HepG2 (cell line): ENCODE measurements around the gene MTG1. TPM values are rescaled to one million over a fixed set of nuclear protein-coding genes. Genes with fewer than 3 reads are reported as not detected.

Experiments used
- ATAC-seq: fragments of 200-7000 bp; cut with Tn5 transposase; 3 replicates; pipeline ENCODE4 v1.9.1; 2020; ENCODE audit warnings: mild to moderate bottlenecking, moderate library complexity
- BruUV-seq: library from RNA; stranded (reverse); fragments of 400-500 nt; replicated peaks from 2 replicates; lab custom pipeline; 2021; lab: Mats Ljungman, UMichigan
- CTCF ChIA-PET: fragments of 300-600 bp; formaldehyde crosslinking; extraction: SDS; loops from one replicate; lab custom pipeline; 2021; ENCODE audit warnings: low total read pairs, inconsistent platforms, low intra/inter-chr PET ratio; lab: Yijun Ruan, JAX
- POLR2A ChIA-PET: fragments of 350-600 bp; sonication (Branson Sonifier 250); formaldehyde crosslinking; loops from one replicate; lab custom pipeline; 2020; ENCODE audit warnings: antibody characterized with exemption, inconsistent platforms; lab: Yijun Ruan, JAX
- DNase-seq: peaks from one replicate; pipeline ENCODE4 v3.0.0-alpha.2; 2015; ENCODE audit warnings: low spot score
- FAIRE-seq: peaks from 3 replicates; lab custom pipeline; 2011; peaks lifted over from hg19 to GRCh38; lab: Jason Lieb, UNC
- H2AFZ ChIP-seq: one replicate; pipeline ENCODE4 v1.6.1; 2011; ENCODE audit warnings: low read length, inconsistent platforms
- H3K27ac ChIP-seq: fragments of 300-600 bp; 3 replicates; pipeline ENCODE4 v1.8.0; 2011; ENCODE audit warnings: mixed run types, mild to moderate bottlenecking, mixed read lengths, low read length, inconsistent platforms; ENCODE audit not compliant: insufficient read depth; ENCODE audit errors: extremely low read length
- H3K27me3 ChIP-seq, 2 experiments: fragments of 200-600 bp in 1 of 2; 2 replicates in 1 of 2; 3 replicates in 1 of 2; pipeline versions ENCODE4 v1.6.0 to v1.8.0; 2011; ENCODE audit warnings: low read length in 2 of 2, mild to moderate bottlenecking in 2 of 2, moderate library complexity in 2 of 2, inconsistent platforms in 1 of 2; ENCODE audit not compliant: insufficient read depth in 2 of 2, control insufficient read depth in 1 of 2
- H3K36me3 ChIP-seq, 2 experiments: fragments of 200-600 bp in 1 of 2; replicated peaks in 1 of 2; 2 replicates in 1 of 2; 3 replicates in 1 of 2; pipeline versions ENCODE4 v1.5.1 to v1.8.0; 2011; ENCODE audit warnings: low read length in 2 of 2, inconsistent platforms in 1 of 2; ENCODE audit not compliant: insufficient read depth in 2 of 2, control insufficient read depth in 1 of 2
- H3K4me1 ChIP-seq: 2 replicates; pipeline ENCODE4 v1.5.1; 2012; ENCODE audit warnings: low read length, inconsistent platforms; ENCODE audit not compliant: insufficient read depth
- H3K4me2 ChIP-seq: 2 replicates; pipeline ENCODE4 v1.6.0; 2011; ENCODE audit warnings: low read depth, low read length, inconsistent platforms
- H3K4me3 ChIP-seq, 3 experiments: fragments of 200-600 bp in 1 of 3; sonication (generic), shearing (Covaris generic) in 1 of 3; replicated peaks in 1 of 3; 2 replicates each; pipeline ENCODE4 v1.5.1; 2011 to 2016; ENCODE audit warnings: low read length in 3 of 3, inconsistent platforms in 2 of 3, low read depth in 2 of 3, mild to moderate bottlenecking in 2 of 3, control low read depth in 1 of 3, mixed read lengths in 1 of 3; ENCODE audit not compliant: insufficient read depth in 1 of 3
- H3K79me2 ChIP-seq: one replicate; pipeline ENCODE4 v1.6.1; 2011; ENCODE audit warnings: low read length, inconsistent platforms; ENCODE audit not compliant: insufficient read depth
- H3K9ac ChIP-seq: 2 replicates; pipeline ENCODE4 v1.6.0; 2011; ENCODE audit warnings: mild to moderate bottlenecking, low read depth, low read length, inconsistent platforms; ENCODE audit not compliant: insufficient read depth
- H3K9me3 ChIP-seq: 2 replicates; pipeline ENCODE4 v1.5.1; 2012; ENCODE audit warnings: mild to moderate bottlenecking, low read length
- H4K20me1 ChIP-seq: 2 replicates; pipeline ENCODE4 v1.6.0; 2011; ENCODE audit warnings: inconsistent platforms, mild to moderate bottlenecking, low read length, moderate library complexity; ENCODE audit not compliant: insufficient read depth
- AGO2 ChIP-seq: fragments of 200-400 bp; formaldehyde crosslinking; optimal IDR thresholded peaks from 2 replicates; pipeline ENCODE3; 2017; ENCODE audit warnings: mild to moderate bottlenecking, low read depth, low read length, moderate library complexity
- ISL2 ChIP-seq: sonication (generic); formaldehyde crosslinking; IDR thresholded peaks from 2 replicates; pipeline ENCODE4 v1.5.0; 2020; ENCODE audit warnings: missing genetic modification reagents
- ZBTB2 ChIP-seq: sonication (generic); formaldehyde crosslinking; IDR thresholded peaks from 2 replicates; pipeline ENCODE4 v1.8.0; 2022; ENCODE audit warnings: low read depth, missing genetic modification reagents
- ZNF264 ChIP-seq: sonication (generic); formaldehyde crosslinking; IDR thresholded peaks from 2 replicates; pipeline ENCODE4 v1.4.0; 2020; ENCODE audit warnings: missing genetic modification reagents
- WGBS: methylation state at CpG from one replicate; pipeline ENCODE4 v1.1.6; 2017; ENCODE audit warnings: low lambda C conversion rate; 5-methylcytosine and 5-hydroxymethylcytosine counted together
- in situ Hi-C: cut with HindIII; loops from 2 replicates; pipeline ENCODE4 v1.10.0; 2017; ENCODE audit warnings: low pct_unique_long_range_greater_than_20kb; ENCODE audit not compliant: extremely low pct_ligation_motif_present
- intact Hi-C: fragments of 100-400 bp; cut with micrococcal nuclease; formaldehyde crosslinking; loops from one replicate; pipeline ENCODE4 v1.10.0; 2022; ENCODE audit not compliant: unreplicated experiment
- polyA plus RNA-seq, 8 experiments: library from polyadenylated mRNA; depleted of rRNA in 3 of 8; stranded (reverse) in 7 of 8; unstranded in 1 of 8; fragments of >200 nt; fragmentation: Illumina TruSeq in 4 of 8; extraction: Trizol in 4 of 8; gene quantifications; 2 replicates each; pipeline versions ENCODE4 v1.2.1 to v1.2.3, GENCODE V29; 2011 to 2016; ENCODE audit warnings: low read depth in 4 of 8, missing spikeins in 1 of 8, mixed read lengths in 1 of 8; ENCODE audit not compliant: insufficient read depth in 1 of 8
- total RNA-seq, 5 experiments: library from RNA; depleted of rRNA; stranded (reverse); fragments of >200 nt; fragmentation: Illumina TruSeq; extraction: Trizol; gene quantifications; 2 replicates each; pipeline ENCODE4 v1.2.3, GENCODE V29; 2016; ENCODE audit warnings: low read depth in 1 of 5

MTG1 gene
- total and polyA plus RNA-seq, 2 of the 13 experiments (the other 11 are each of a cell fraction or from before 2014, with no cell fraction given), result 42.0 to 103 TPM

DNA sequence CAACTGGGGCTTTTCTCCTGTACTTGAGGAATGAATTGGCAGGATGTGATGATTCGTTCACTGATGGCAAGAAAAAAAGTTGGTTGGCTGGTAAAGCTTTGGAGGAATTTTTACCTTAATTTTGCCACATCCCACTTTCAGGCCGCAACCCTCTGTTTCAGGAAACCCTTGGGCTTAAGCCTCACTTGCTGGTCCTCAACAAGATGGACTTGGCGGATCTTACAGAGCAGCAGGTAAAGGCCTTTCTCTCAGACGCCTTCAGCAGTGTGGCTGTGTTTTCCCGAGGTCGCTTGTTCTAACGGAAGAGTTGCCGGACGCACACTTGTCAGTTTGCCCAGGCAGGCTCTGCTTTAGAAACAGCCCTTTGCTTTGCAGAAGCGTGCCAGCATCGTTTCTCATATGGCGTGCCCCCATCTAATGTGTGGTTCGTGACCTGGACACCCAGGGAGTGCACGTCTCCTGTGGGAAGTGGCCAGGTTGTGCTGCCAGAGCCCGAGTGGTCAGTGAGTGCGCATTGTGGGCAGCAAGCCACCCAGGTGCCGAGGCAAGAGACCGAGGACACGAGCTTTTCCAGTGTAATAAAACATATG lies 2.2 kb downstream of the MTG1 start:
- BruUV-seq, result no TSS peak
- Histone ChIP-seq H3K9ac (no peak overlapping the region), H3K36me3 (peaks cover 0 to 34% of the 10 kb centered on the region in 2 experiments; a peak in 4 of 5 replicates), H3K79me2 (peaks cover 17% of the 10 kb centered on the region), H3K4me1 (peaks cover 19% of the 10 kb centered on the region), H3K27me3 (no peaks in the 10 kb centered on the region; a peak in 1 of 5 replicates), H3K27ac (no peak overlapping the region), H3K4me3 (no peak overlapping the region), H4K20me1 (no peaks in the 10 kb centered on the region), H3K4me2 (no peak overlapping the region), H3K9me3 (no peaks in the 10 kb centered on the region), H2AFZ (no peak overlapping the region)
- POLR2A ChIA-PET, result interaction anchor here (3.1 to 3.5 kb wide), 2 partner anchors 17 to 37 kb away, joined by 16 to 21 read pairs; partner anchors contain the start of genes FUOM and PAOX
- in situ Hi-C loops, result no loop called here
- no peak for DNase-seq
- intact Hi-C loops, result no loop called here
- CTCF ChIA-PET, result no interaction called here
- ATAC-seq, result no peak
- 97% methylated on average over 19 of the region's 19 CpGs for whole genome bisulfite sequencing
- FAIRE-seq, result no peak
- TF ChIP-seq AGO2 (peak; percentile 25), ZNF264 (no peak)

DNA sequence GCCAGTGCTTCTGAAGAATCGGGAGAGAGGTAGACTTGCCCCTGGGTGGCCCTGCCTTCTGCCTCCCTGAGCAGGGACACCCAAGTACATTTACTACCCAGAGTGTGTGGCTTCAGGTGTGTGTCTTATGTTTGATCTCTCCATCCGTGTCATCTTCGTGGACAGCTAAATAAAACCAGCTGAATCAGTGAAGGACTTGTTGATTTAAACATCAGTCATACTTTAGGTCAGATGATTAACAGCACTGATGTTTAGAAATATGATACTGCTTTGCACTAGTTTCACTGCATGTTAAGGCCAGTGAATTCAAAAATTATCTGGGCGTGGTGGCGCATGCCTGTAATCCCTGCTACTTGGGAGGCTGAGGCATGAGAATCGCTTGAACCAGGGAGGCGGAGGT lies 4.0 kb downstream of the MTG1 start:
- in situ Hi-C loops, result no loop called here
- no peak overlapping the region for H2AFZ ChIP-seq
- POLR2A ChIA-PET, result no interaction called here
- intact Hi-C loops, result no loop called here
- FAIRE-seq, result no peak
- no peak for ATAC-seq
- H3K36me3 ChIP-seq, result peaks cover 5 to 50% of the 10 kb centered on the region in 2 experiments; a peak in 4 of 5 replicates
- H3K9ac ChIP-seq, result no peak overlapping the region
- peaks cover 17% of the 10 kb centered on the region for H3K79me2 ChIP-seq
- no peaks in the 10 kb centered on the region for H4K20me1 ChIP-seq
- CTCF ChIA-PET, result no interaction called here
- no peak for DNase-seq
- H3K4me2 ChIP-seq, result no peak overlapping the region
- H3K27ac ChIP-seq, result no peak overlapping the region
- H3K27me3 ChIP-seq, result no peaks in the 10 kb centered on the region; a peak in 1 of 5 replicates
- H3K9me3 ChIP-seq, result no peaks in the 10 kb centered on the region
- H3K4me1 ChIP-seq, result peaks cover 19% of the 10 kb centered on the region
- no peak for TF ChIP-seq ISL2 (CRISPR knock-in tag)
- no peak for TF ChIP-seq ZBTB2 (CRISPR knock-in tag)
- no TSS peak for BruUV-seq
- WGBS, result over 99% methylated on average over 7 of the region's 7 CpGs
- H3K4me3 ChIP-seq, result no peak overlapping the region
